Ovary (tissue), 3 donors: ENCODE measurements around the gene ACVR1.

ENCODE experiments used
- POLR2A ChIP-seq: fragments of 450-650 bp; IDR thresholded peaks from one replicate; pipeline ENCODE4 v1.6.1; 2017; ENCODE audit warnings: antibody characterized with exemption, mild to moderate bottlenecking, moderate library complexity
- TF ChIP-seq, protein P1 (sequence below), 3 donors: fragments of 450-650 bp in 2 of 3; fragments of 200-600 bp in 1 of 3; IDR thresholded peaks; one replicate each; pipeline versions ENCODE4 v1.5.1 to v1.8.0; 2016 to 2022; ENCODE audit warnings: antibody characterized with exemption in 3 of 3, mild to moderate bottlenecking in 1 of 3
- donor health status: DM: no; HTN: no; CAD: no.

GRCh38 chr2:157764386-157764785 is 111.7 kb downstream of the ACVR1 start:
- TF ChIP-seq, protein P1, sequence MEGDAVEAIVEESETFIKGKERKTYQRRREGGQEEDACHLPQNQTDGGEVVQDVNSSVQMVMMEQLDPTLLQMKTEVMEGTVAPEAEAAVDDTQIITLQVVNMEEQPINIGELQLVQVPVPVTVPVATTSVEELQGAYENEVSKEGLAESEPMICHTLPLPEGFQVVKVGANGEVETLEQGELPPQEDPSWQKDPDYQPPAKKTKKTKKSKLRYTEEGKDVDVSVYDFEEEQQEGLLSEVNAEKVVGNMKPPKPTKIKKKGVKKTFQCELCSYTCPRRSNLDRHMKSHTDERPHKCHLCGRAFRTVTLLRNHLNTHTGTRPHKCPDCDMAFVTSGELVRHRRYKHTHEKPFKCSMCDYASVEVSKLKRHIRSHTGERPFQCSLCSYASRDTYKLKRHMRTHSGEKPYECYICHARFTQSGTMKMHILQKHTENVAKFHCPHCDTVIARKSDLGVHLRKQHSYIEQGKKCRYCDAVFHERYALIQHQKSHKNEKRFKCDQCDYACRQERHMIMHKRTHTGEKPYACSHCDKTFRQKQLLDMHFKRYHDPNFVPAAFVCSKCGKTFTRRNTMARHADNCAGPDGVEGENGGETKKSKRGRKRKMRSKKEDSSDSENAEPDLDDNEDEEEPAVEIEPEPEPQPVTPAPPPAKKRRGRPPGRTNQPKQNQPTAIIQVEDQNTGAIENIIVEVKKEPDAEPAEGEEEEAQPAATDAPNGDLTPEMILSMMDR (IDR thresholded peaks at IDR 0.05), result no peak
- TF ChIP-seq POLR2A, result no peak
